GM21723 (cell line): ENCODE data around the gene VWC2.

ENCODE experiments used
- ATAC-seq: cut with Tn5 transposase; IDR thresholded peaks from one replicate; pipeline ENCODE4 v1.9.1; 2021; ENCODE audit warnings: mild to moderate bottlenecking, moderate library complexity; ENCODE audit not compliant: unreplicated experiment

VWC2 gene

GRCh38 chr7:49781996-49782395 is 8.6 kb downstream of the VWC2 start:
- no peak for ATAC-seq

- no peak for ATAC-seq
Observed at GRCh38 chr7:49783446-49783845, 10.0 kb downstream of the VWC2 start.

- no peak for ATAC-seq
Observed at GRCh38 chr7:49787980-49788379, 14.5 kb downstream of the VWC2 start.

- no peak for ATAC-seq
Observed at GRCh38 chr7:49788455-49789059, 15.1 kb downstream of the VWC2 start.

- no peak for ATAC-seq
Observed at GRCh38 chr7:49789736-49790135, 16.3 kb downstream of the VWC2 start.

GRCh38 chr7:49790209-49790608 is 16.8 kb downstream of the VWC2 start:
- ATAC-seq: no peak

GRCh38 chr7:49791088-49791741 is 17.8 kb downstream of the VWC2 start:
- ATAC-seq: peak; percentile 85

GRCh38 chr7:49797987-49798660 is 24.7 kb downstream of the VWC2 start:
- ATAC-seq: no peak

GRCh38 chr7:49800031-49800430 is 26.6 kb downstream of the VWC2 start:
- ATAC-seq: no peak

GRCh38 chr7:49802600-49802999 is 29.2 kb downstream of the VWC2 start:
- no peak for ATAC-seq

- no peak for ATAC-seq
Observed at GRCh38 chr7:49803812-49804211, 30.4 kb downstream of the VWC2 start.

- no peak for ATAC-seq
Observed at GRCh38 chr7:49805371-49806007, 32.1 kb downstream of the VWC2 start.

- no peak for ATAC-seq
Observed at GRCh38 chr7:49812534-49812933, 39.1 kb downstream of the VWC2 start.

GRCh38 chr7:49817279-49817678 is 43.8 kb downstream of the VWC2 start:
- no peak for ATAC-seq

- no peak for ATAC-seq
Observed at GRCh38 chr7:49821181-49821580, 47.7 kb downstream of the VWC2 start.

- no peak for ATAC-seq
Observed at GRCh38 chr7:49822856-49823255, 49.4 kb downstream of the VWC2 start.

GRCh38 chr7:49823566-49823965 is 50.1 kb downstream of the VWC2 start:
- ATAC-seq: no peak

- ATAC-seq: no peak
Observed at GRCh38 chr7:49839863-49840645, 66.6 kb downstream of the VWC2 start.

- ATAC-seq: no peak
Observed at GRCh38 chr7:49840751-49841405, 67.4 kb downstream of the VWC2 start.

GRCh38 chr7:49845626-49846025 is 72.2 kb downstream of the VWC2 start:
- ATAC-seq: no peak
